ENCODE data around the gene HOXA10.

HOXA10 gene

GRCh38 chr7:27143023-27143949, 30.8 kb downstream of the HOXA10 start, which contains the start of gene HOXA5:
Gene HOXA5 (minus strand): TSS chr7:27143681. CDS start chr7:27143607, 74 bp downstream.
- no peak for TF ChIP-seq SIN3A (IDR thresholded peaks at IDR 0.05; ENCODE audit: borderline replicate concordance, insufficient read depth, low read length)
- TF ChIP-seq POLR2AphosphoS5 (IDR thresholded peaks at IDR 0.05; ENCODE audit: low read depth, low read length), result no peak
- TF ChIP-seq TAF1 (IDR thresholded peaks at IDR 0.05; ENCODE audit: borderline replicate concordance, insufficient read depth, low read length), result no peak
- TF ChIP-seq FOXP2 (optimal IDR thresholded peaks at IDR 0.05; ENCODE audit: borderline replicate concordance, extremely low read depth, extremely low read length, insufficient read depth), result no peak
- TF ChIP-seq REST (IDR thresholded peaks at IDR 0.05; ENCODE audit: insufficient read depth in 1 of 2, low read depth in 2 of 2, low read length in 2 of 2), result no peak

- TF ChIP-seq FOXP2 (optimal IDR thresholded peaks at IDR 0.05; ENCODE audit: borderline replicate concordance, extremely low read depth, extremely low read length, insufficient read depth) (no peak), SIN3A (IDR thresholded peaks at IDR 0.05; ENCODE audit: borderline replicate concordance, insufficient read depth, low read length) (no peak), TAF1 (IDR thresholded peaks at IDR 0.05; ENCODE audit: borderline replicate concordance, insufficient read depth, low read length) (no peak), POLR2AphosphoS5 (IDR thresholded peaks at IDR 0.05; ENCODE audit: low read depth, low read length) (no peak), REST (IDR thresholded peaks at IDR 0.05; ENCODE audit: insufficient read depth in 1 of 2, low read depth in 2 of 2, low read length in 2 of 2) (no peak)
These were observed 31.5 kb downstream of the HOXA10 start for GRCh38 chr7:27142580-27143022.

- TF ChIP-seq TAF1 (IDR thresholded peaks at IDR 0.05; ENCODE audit: borderline replicate concordance, insufficient read depth, low read length) (no peak), POLR2AphosphoS5 (IDR thresholded peaks at IDR 0.05; ENCODE audit: low read depth, low read length) (no peak), REST (IDR thresholded peaks at IDR 0.05; ENCODE audit: insufficient read depth in 1 of 2, low read depth in 2 of 2, low read length in 2 of 2) (no peak), SIN3A (IDR thresholded peaks at IDR 0.05; ENCODE audit: borderline replicate concordance, insufficient read depth, low read length) (no peak), FOXP2 (optimal IDR thresholded peaks at IDR 0.05; ENCODE audit: borderline replicate concordance, extremely low read depth, extremely low read length, insufficient read depth) (no peak)
These were observed 32.1 kb downstream of the HOXA10 start for GRCh38 chr7:27141923-27142579.

GRCh38 chr7:27141137-27141922, 32.8 kb downstream of the HOXA10 start:
- TF ChIP-seq REST (IDR thresholded peaks at IDR 0.05; ENCODE audit: insufficient read depth in 1 of 2, low read depth in 2 of 2, low read length in 2 of 2) (no peak), TAF1 (IDR thresholded peaks at IDR 0.05; ENCODE audit: borderline replicate concordance, insufficient read depth, low read length) (no peak), POLR2AphosphoS5 (IDR thresholded peaks at IDR 0.05; ENCODE audit: low read depth, low read length) (no peak), SIN3A (IDR thresholded peaks at IDR 0.05; ENCODE audit: borderline replicate concordance, insufficient read depth, low read length) (no peak), FOXP2 (optimal IDR thresholded peaks at IDR 0.05; ENCODE audit: borderline replicate concordance, extremely low read depth, extremely low read length, insufficient read depth) (no peak)
